ENCODE results near the gene RAPGEF2. TPM values are rescaled to one million over a fixed set of nuclear protein-coding genes. Genes with fewer than 3 reads are reported as not detected.

The RAPGEF2 gene
- total and polyA plus RNA-seq, 2 donors (not counting 3 experiments of a cell fraction or from before 2014, with no cell fraction given) = 28.7 to 55.2 TPM

GRCh38 chr4:159293811-159294515 is 191.1 kb downstream of the RAPGEF2 start:
- POLR2A ChIA-PET = interaction anchor here (0.6 kb wide), 1 partner anchor 133 kb away, joined by 3 read pairs; no protein-coding TSS in a partner anchor
- BruUV-seq (replicated peaks) = no TSS peak

More at GRCh38 chr4:159293811-159294515, 191.1 kb downstream of the RAPGEF2 start:
- Histone ChIP-seq H3K79me2 (ENCODE audit: control insufficient read depth, insufficient read depth, low read length) (peaks cover 2% of the 10 kb centered on the region), H3K9me1 (replicated peaks; ENCODE audit: control insufficient read depth, extremely low read depth, insufficient read depth, low read length) (no peaks in the 10 kb centered on the region), H3K27me3 (ENCODE audit: control insufficient read depth in 2 of 2, insufficient read depth in 2 of 2, low read length in 2 of 2) (no peaks in the 10 kb centered on the region), H3K9me3 (replicated peaks; ENCODE audit: control insufficient read depth, insufficient read depth, low read length) (no peaks in the 10 kb centered on the region), H3K36me3 (ENCODE audit: control insufficient read depth in 2 of 2, extremely low read depth in 1 of 2, insufficient read depth in 2 of 2, low read length in 2 of 2) (no peaks in the 10 kb centered on the region), H3K4me2 (ENCODE audit: insufficient read depth, low read length) (no peak overlapping the region), H3K4me3 (replicated peaks in 1 of 3; ENCODE audit: insufficient read depth in 1 of 3, low read depth in 1 of 3, low read length in 3 of 3) (no peak overlapping the region), H3K27ac (ENCODE audit: insufficient read depth, low read depth, low read length) (no peak overlapping the region), H4K20me1 (replicated peaks; ENCODE audit: control insufficient read depth, extremely low read depth, insufficient read depth, low read length) (no peaks in the 10 kb centered on the region), H2AFZ (ENCODE audit: low read depth, low read length) (no peak overlapping the region), H3K9ac (replicated peaks; ENCODE audit: extremely low read depth, insufficient read depth, low read length) (no peak overlapping the region), H3K4me1 (ENCODE audit: control insufficient read depth, extremely low read depth, insufficient read depth, low read length) (peaks cover 19% of the 10 kb centered on the region)
- intact Hi-C loops (cut with micrococcal nuclease) (no loop called here), dilution Hi-C loops (cut with MboI; ENCODE audit: extremely low pct_ligation_motif_present, low sequenced_read_pairs) (no loop called here)
- DNase-seq (ENCODE audit: low read depth, low spot score) (no peak), FAIRE-seq (no peak)
- CTCF ChIA-PET = interaction anchor here (0.6 to 1.1 kb wide), 2 partner anchors 10 kb away, joined by 3 to 4 read pairs; no protein-coding TSS in a partner anchor
- TF ChIP-seq MYC (IDR thresholded peaks at IDR 0.05; ENCODE audit: low read depth, low read length) (no peak), GATA2 (IDR thresholded peaks at IDR 0.05; ENCODE audit: insufficient read depth, insufficient read length, low read depth, low read length) (no peak), POLR2A (IDR thresholded peaks at IDR 0.05; ENCODE audit: low read depth, low read length) (no peak), EZH2 (IDR thresholded peaks at IDR 0.05; ENCODE audit: borderline replicate concordance, low read depth, low read length, severe bottlenecking) (no peak), JUN (IDR thresholded peaks at IDR 0.05; ENCODE audit: borderline replicate concordance, insufficient read depth, insufficient read length, low read depth) (no peak), FOS (IDR thresholded peaks at IDR 0.05; ENCODE audit: borderline replicate concordance, insufficient read depth, low read length) (no peak), MAX (IDR thresholded peaks at IDR 0.05; ENCODE audit: insufficient read depth, insufficient read length) (no peak), POLR2AphosphoS5 (IDR thresholded peaks at IDR 0.05; ENCODE audit: insufficient read depth, low read depth, low read length) (no peak), CTCF (IDR thresholded peaks at IDR 0.05; ENCODE audit: extremely low read depth in 1 of 2, insufficient read depth in 1 of 2, low read depth in 1 of 2, low read length in 2 of 2) (no peak)
